Panc1 (cell line): ENCODE results near the gene MEIS2. TPM values are rescaled to one million over a fixed set of nuclear protein-coding genes. Genes with fewer than 3 reads are reported as not detected.

Experiments used
- ATAC-seq: fragments of 200-7000 bp; cut with Tn5 transposase; 2 replicates; pipeline ENCODE4 v1.9.1; 2020; ENCODE audit warnings: mild to moderate bottlenecking, moderate library complexity
- BruUV-seq: library from RNA; stranded (reverse); fragments of 400-500 nt; replicated peaks from 2 replicates; lab custom pipeline; 2021; lab: Mats Ljungman, UMichigan
- CTCF ChIA-PET: fragments of 300-600 bp; sonication (Branson Sonifier 250); formaldehyde crosslinking; loops from one replicate; lab custom pipeline; 2022; ENCODE audit warnings: antibody characterized with exemption; lab: Charles Lee
- POLR2A ChIA-PET: fragments of 300-600 bp; sonication (Branson Sonifier 250); formaldehyde crosslinking; loops from one replicate; lab custom pipeline; 2022; ENCODE audit warnings: antibody characterized with exemption; lab: Charles Lee
- DNase-seq: peaks from one replicate; pipeline ENCODE4 v3.0.0-alpha.2; 2010; ENCODE audit warnings: low read depth, low spot score
- H3K27ac ChIP-seq: 2 replicates; pipeline ENCODE4 v1.5.1; 2011; ENCODE audit warnings: mild to moderate bottlenecking, low read length, inconsistent platforms
- H3K27me3 ChIP-seq: fragments of 200-500 bp; sonication (Bioruptor generic); 2 replicates; pipeline ENCODE4 v1.6.0; 2014; ENCODE audit warnings: low read length, inconsistent platforms; ENCODE audit not compliant: control insufficient read depth, insufficient read depth
- H3K36me3 ChIP-seq: fragments of 200-500 bp; sonication (Bioruptor generic); 2 replicates; pipeline ENCODE4 v1.5.1; 2014; ENCODE audit warnings: inconsistent platforms, mild to moderate bottlenecking, low read length, moderate library complexity; ENCODE audit not compliant: control insufficient read depth, insufficient read depth
- H3K4me1 ChIP-seq: 2 replicates; pipeline ENCODE4 v1.5.1; 2011; ENCODE audit warnings: inconsistent platforms, mild to moderate bottlenecking, low read length, moderate library complexity; ENCODE audit not compliant: control insufficient read depth, insufficient read depth
- H3K4me3 ChIP-seq, 2 experiments: 2 replicates each; pipeline ENCODE4 v1.5.1; 2011 to 2012; ENCODE audit warnings: low read depth in 2 of 2, low read length in 2 of 2, mild to moderate bottlenecking in 2 of 2, inconsistent platforms in 1 of 2, moderate library complexity in 1 of 2
- H3K9me3 ChIP-seq: fragments of 200-500 bp; sonication (Bioruptor generic); 2 replicates; pipeline ENCODE4 v1.5.1; 2014; ENCODE audit warnings: low read depth, mild to moderate bottlenecking, inconsistent platforms, low read length, moderate library complexity; ENCODE audit not compliant: control insufficient read depth, insufficient read depth
- POLR2AphosphoS5 ChIP-seq: IDR thresholded peaks from 2 replicates; pipeline ENCODE4 v1.6.1; 2012; ENCODE audit warnings: mild to moderate bottlenecking, low read depth, low read length, moderate library complexity
- SIN3A ChIP-seq: IDR thresholded peaks from 2 replicates; pipeline ENCODE4 v1.6.1; 2012; ENCODE audit warnings: low read depth, mild to moderate bottlenecking, low read length, moderate library complexity, borderline replicate concordance; ENCODE audit not compliant: insufficient read depth
- TCF7L2 ChIP-seq: IDR thresholded peaks from 2 replicates; pipeline ENCODE4 v1.6.1; 2011; ENCODE audit warnings: mild to moderate bottlenecking, low read depth, low read length, inconsistent platforms
- in situ Hi-C: cut with HindIII; loops from 2 replicates; pipeline ENCODE4 v1.10.0; 2016; ENCODE audit warnings: low sequenced_read_pairs, low pct_unique_long_range_greater_than_20kb
- intact Hi-C: fragments of 100-400 bp; cut with micrococcal nuclease; formaldehyde crosslinking; loops from one replicate; pipeline ENCODE4 v1.10.0; 2022; ENCODE audit not compliant: unreplicated experiment
- total RNA-seq: library from RNA; stranded (reverse); gene quantifications from one replicate; pipeline ENCODE4 v1.2.1, GENCODE V29; 2021; ENCODE audit not compliant: unreplicated experiment
- TF ChIP-seq, protein P1 (sequence below), 2 experiments: IDR thresholded peaks; 2 replicates each; pipeline ENCODE4 v1.6.1; 2011 to 2012; ENCODE audit warnings: low read depth in 2 of 2, control low read depth in 1 of 2, low read length in 1 of 2, mild to moderate bottlenecking in 1 of 2, moderate library complexity in 1 of 2; ENCODE audit not compliant: insufficient read depth in 1 of 2
- TF ChIP-seq, protein P2 (sequence below): fragments of 450-650 bp; IDR thresholded peaks from 2 replicates; pipeline ENCODE4 v1.5.1; 2017; ENCODE audit warnings: mild to moderate bottlenecking

Gene MEIS2
- total RNA-seq, 1 experiment from 2014 or later = 9.3 TPM

DNA sequence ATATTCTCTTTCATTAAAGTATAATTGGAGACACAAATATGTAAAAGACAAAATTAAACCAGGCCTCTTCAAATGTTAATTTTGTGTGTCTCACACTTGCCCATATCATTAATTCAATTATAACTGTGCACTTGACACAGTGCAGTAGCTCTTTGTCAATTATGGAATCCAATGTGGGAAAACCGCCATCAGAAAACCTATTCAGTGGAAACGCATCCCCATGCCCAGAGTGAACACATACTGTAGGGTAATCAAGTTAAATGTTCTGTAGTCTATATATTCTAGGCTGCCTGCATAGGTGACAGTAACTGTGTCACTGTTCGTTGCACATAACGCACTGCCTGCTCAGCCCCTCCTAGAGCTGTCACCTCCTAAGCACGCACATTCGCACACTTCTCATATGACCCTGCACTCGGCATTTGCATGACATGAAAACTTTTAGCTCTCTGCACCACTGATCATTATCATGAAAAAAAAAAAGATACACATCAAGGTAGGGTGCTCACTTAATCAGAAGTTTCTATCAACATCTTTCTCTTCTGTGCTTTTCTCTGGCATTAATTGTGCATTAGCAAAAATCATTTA lies 63.2 kb downstream of the MEIS2 start:
- TF ChIP-seq TCF7L2 = no peak
- TF ChIP-seq SIN3A = no peak
- TF ChIP-seq, protein P1, sequence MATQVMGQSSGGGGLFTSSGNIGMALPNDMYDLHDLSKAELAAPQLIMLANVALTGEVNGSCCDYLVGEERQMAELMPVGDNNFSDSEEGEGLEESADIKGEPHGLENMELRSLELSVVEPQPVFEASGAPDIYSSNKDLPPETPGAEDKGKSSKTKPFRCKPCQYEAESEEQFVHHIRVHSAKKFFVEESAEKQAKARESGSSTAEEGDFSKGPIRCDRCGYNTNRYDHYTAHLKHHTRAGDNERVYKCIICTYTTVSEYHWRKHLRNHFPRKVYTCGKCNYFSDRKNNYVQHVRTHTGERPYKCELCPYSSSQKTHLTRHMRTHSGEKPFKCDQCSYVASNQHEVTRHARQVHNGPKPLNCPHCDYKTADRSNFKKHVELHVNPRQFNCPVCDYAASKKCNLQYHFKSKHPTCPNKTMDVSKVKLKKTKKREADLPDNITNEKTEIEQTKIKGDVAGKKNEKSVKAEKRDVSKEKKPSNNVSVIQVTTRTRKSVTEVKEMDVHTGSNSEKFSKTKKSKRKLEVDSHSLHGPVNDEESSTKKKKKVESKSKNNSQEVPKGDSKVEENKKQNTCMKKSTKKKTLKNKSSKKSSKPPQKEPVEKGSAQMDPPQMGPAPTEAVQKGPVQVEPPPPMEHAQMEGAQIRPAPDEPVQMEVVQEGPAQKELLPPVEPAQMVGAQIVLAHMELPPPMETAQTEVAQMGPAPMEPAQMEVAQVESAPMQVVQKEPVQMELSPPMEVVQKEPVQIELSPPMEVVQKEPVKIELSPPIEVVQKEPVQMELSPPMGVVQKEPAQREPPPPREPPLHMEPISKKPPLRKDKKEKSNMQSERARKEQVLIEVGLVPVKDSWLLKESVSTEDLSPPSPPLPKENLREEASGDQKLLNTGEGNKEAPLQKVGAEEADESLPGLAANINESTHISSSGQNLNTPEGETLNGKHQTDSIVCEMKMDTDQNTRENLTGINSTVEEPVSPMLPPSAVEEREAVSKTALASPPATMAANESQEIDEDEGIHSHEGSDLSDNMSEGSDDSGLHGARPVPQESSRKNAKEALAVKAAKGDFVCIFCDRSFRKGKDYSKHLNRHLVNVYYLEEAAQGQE (IDR thresholded peaks at IDR 0.05; ENCODE audit: insufficient read depth in 1 of 2, low read depth in 2 of 2, low read length in 1 of 2) = no peak
- TF ChIP-seq, protein P2, sequence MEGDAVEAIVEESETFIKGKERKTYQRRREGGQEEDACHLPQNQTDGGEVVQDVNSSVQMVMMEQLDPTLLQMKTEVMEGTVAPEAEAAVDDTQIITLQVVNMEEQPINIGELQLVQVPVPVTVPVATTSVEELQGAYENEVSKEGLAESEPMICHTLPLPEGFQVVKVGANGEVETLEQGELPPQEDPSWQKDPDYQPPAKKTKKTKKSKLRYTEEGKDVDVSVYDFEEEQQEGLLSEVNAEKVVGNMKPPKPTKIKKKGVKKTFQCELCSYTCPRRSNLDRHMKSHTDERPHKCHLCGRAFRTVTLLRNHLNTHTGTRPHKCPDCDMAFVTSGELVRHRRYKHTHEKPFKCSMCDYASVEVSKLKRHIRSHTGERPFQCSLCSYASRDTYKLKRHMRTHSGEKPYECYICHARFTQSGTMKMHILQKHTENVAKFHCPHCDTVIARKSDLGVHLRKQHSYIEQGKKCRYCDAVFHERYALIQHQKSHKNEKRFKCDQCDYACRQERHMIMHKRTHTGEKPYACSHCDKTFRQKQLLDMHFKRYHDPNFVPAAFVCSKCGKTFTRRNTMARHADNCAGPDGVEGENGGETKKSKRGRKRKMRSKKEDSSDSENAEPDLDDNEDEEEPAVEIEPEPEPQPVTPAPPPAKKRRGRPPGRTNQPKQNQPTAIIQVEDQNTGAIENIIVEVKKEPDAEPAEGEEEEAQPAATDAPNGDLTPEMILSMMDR = no peak
- no peak for TF ChIP-seq POLR2AphosphoS5
- Histone ChIP-seq H3K4me3 (no peak overlapping the region), H3K27me3 (no peaks in the 10 kb centered on the region), H3K4me1 (peaks cover 6% of the 10 kb centered on the region; the same call in 1 of the 2 replicates), H3K36me3 (no peaks in the 10 kb centered on the region), H3K27ac (no peak overlapping the region), H3K9me3 (no peaks in the 10 kb centered on the region)
- ChIA-PET POLR2A (no interaction called here), CTCF (interaction anchor here (0.6 to 1.1 kb wide), 3 partner anchors 8 to 158 kb away, joined by 3 to 5 read pairs (median 4); no protein-coding TSS in a partner anchor)
- no peak for DNase-seq
- no TSS peak for BruUV-seq
- in situ Hi-C loops (no loop called here), intact Hi-C loops (no loop called here)
- no peak for ATAC-seq

DNA sequence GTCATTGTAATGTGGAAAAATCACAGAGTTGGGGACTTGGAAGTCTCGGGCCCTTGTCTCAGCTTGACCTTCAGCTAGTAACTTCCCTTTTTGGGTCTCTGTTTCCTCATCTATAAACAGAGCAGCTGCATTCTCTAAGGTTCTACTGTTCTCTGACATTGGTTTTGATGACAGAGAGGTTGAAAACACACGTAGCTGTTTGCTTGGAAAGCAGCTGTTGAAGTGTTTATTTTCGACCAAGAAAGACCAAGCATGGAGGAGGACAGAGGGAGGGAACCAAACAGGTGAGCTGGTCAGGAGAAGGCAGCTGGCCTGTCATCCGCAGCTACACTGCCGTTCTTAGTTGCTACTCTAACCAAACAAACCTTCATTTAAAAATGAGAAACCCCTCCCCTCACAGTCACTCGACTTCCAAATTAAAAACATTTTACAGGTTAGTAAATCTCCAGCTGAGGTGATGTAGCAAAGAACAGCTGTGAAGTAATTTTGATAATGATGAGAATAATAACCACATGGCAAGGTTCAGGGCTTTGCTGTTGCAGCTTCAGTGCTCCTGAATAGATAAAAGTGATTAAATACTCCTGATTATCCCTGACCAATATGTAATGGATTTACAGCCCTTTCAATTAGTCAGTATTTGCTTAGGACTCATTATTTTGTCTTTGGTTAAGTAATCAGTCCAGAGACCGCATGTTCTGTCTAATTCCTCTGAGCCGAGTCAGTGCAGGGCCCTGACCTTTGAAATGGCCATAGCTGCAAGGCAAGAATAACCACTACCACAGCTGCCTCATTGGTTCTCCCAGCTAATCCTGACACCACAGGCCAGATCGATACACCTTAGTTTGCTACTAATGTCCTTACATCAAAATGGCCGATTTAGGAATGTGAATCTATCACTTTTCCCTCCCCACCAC lies 65.3 kb downstream of the MEIS2 start:
- in situ Hi-C loops = no loop called here
- intact Hi-C loops = no loop called here
- Histone ChIP-seq H3K4me3 (no peak overlapping the region), H3K27me3 (no peaks in the 10 kb centered on the region), H3K36me3 (no peaks in the 10 kb centered on the region), H3K4me1 (peaks cover 6% of the 10 kb centered on the region; the same call in 1 of the 2 replicates), H3K27ac (no peak overlapping the region), H3K9me3 (no peaks in the 10 kb centered on the region)
- POLR2A ChIA-PET = interaction anchor here (0.5 kb wide), 1 partner anchor 14 kb away, joined by 18 read pairs; no protein-coding TSS in a partner anchor
- DNase-seq = no peak
- no peak for TF ChIP-seq POLR2AphosphoS5
- TF ChIP-seq, protein P1 (IDR thresholded peaks at IDR 0.05; ENCODE audit: insufficient read depth in 1 of 2, low read depth in 2 of 2, low read length in 1 of 2) = no peak
- TF ChIP-seq, protein P2 = no peak
- no peak for TF ChIP-seq TCF7L2
- no peak for TF ChIP-seq SIN3A
- CTCF ChIA-PET = no interaction called here
- no peak for ATAC-seq
- no TSS peak for BruUV-seq
